NCI-H524 (cell line): ENCODE data around the gene DND1.
A peak's percentile ranks its signal among the peaks of the same experiment; 100 is the strongest.
"Not testable (repeated sequence)": the region's sequence is repeated elsewhere in the genome, so short reads cannot be mapped to it uniquely, and the experiment has no call there.

Experiments used
- DNase-seq, 2 experiments: peaks; one replicate each; lab custom pipeline; 2025; lab: John Stamatoyannopoulos, UW

DND1 gene

GRCh38 chr5:140672455-140673186 lies 755 bp downstream of the DND1 start:
- peak; percentile 9 to 37 for DNase-seq

- DNase-seq, result no peak
Observed at GRCh38 chr5:140671472-140672125, 1.8 kb downstream of the DND1 start.

- not testable (repeated sequence) for DNase-seq
Observed at GRCh38 chr5:140671035-140671434, 2.3 kb downstream of the DND1 start.

- peak; percentile 83 to 92 for DNase-seq
Observed at GRCh38 chr5:140664359-140665119, 8.8 kb downstream of the DND1 start, which contains the start of gene WDR55. Gene WDR55, plus strand, starts transcription at chr5:140664904. Its CDS starts 9 bp downstream, at chr5:140664913.

- DNase-seq, result no peak
Observed at GRCh38 chr5:140664030-140664358, 9.4 kb downstream of the DND1 start.

GRCh38 chr5:140660371-140660770 lies 13.0 kb downstream of the DND1 start:
- not testable (repeated sequence) for DNase-seq

GRCh38 chr5:140658870-140659269 lies 14.5 kb downstream of the DND1 start:
- no peak for DNase-seq

- DNase-seq, result no peak
Observed at GRCh38 chr5:140647042-140647419, 26.3 kb downstream of the DND1 start.

GRCh38 chr5:140642718-140643117 lies 30.7 kb downstream of the DND1 start:
- no peak for DNase-seq

- DNase-seq, result no peak
Observed at GRCh38 chr5:140641716-140642115, 31.7 kb downstream of the DND1 start.

GRCh38 chr5:140639148-140639981 lies 34.0 kb downstream of the DND1 start, which contains the start of gene TMCO6:
Gene TMCO6, plus strand, starts transcription at chr5:140639451. Its CDS starts 77 bp downstream, at chr5:140639528.
- DNase-seq, result peak; percentile 79 to 91

- not testable (repeated sequence) for DNase-seq
Observed at GRCh38 chr5:140638898-140639147, 34.6 kb downstream of the DND1 start.

GRCh38 chr5:140637371-140638100 lies 35.8 kb downstream of the DND1 start:
- DNase-seq, result no peak

- no peak for DNase-seq
Observed at GRCh38 chr5:140635291-140636257, 37.8 kb downstream of the DND1 start.

- no peak for DNase-seq
Observed at GRCh38 chr5:140634103-140634502, 39.3 kb downstream of the DND1 start.

- DNase-seq, result no peak
Observed at GRCh38 chr5:140633501-140633900, 39.9 kb downstream of the DND1 start.

- peak; percentile 50 to 55 for DNase-seq
Observed at GRCh38 chr5:140633021-140633471, 40.3 kb downstream of the DND1 start, which contains the start of gene CD14. Gene CD14, minus strand, starts transcription at chr5:140633175. Its CDS starts 104 bp downstream, at chr5:140633071.

- peak; percentile 29 to 60 for DNase-seq
Observed at GRCh38 chr5:140632366-140633020, 40.9 kb downstream of the DND1 start.

GRCh38 chr5:140631831-140632365 lies 41.5 kb downstream of the DND1 start:
- DNase-seq, result peak; percentile 31 to 65
